Subcutaneous adipose tissue (tissue), 4 donors: ENCODE measurements around the gene CPLX3. TPM values are rescaled to one million over a fixed set of nuclear protein-coding genes. Genes with fewer than 3 reads are reported as not detected.

Experiments
- CTCF ChIP-seq: fragments of 450-650 bp; IDR thresholded peaks from one replicate; pipeline ENCODE4 v1.5.1; 2016; ENCODE audit warnings: low read depth, mild to moderate bottlenecking, control low read depth, antibody characterized with exemption, moderate library complexity
- total RNA-seq, 4 donors: library from RNA; depleted of rRNA; stranded (reverse); fragments of >200 nt; gene quantifications; one replicate each; pipeline ENCODE4 v1.1.0, GENCODE V29; 2016

CPLX3 gene
- total RNA-seq, 4 donors from 2014 or later: not detected

- TF ChIP-seq CTCF: no peak
Observed at GRCh38 chr15:74794970-74795349, 31.5 kb upstream of the CPLX3 start.

- no peak for TF ChIP-seq CTCF
Observed at GRCh38 chr15:74795966-74796625, 30.3 kb upstream of the CPLX3 start.

GRCh38 chr15:74798388-74799254 is 27.8 kb upstream of the CPLX3 start:
- TF ChIP-seq CTCF: no peak

- TF ChIP-seq CTCF: no peak
Observed at GRCh38 chr15:74799255-74799855, 27.1 kb upstream of the CPLX3 start.

GRCh38 chr15:74799856-74800558 is 26.4 kb upstream of the CPLX3 start:
- TF ChIP-seq CTCF: no peak

- no peak for TF ChIP-seq CTCF
Observed at GRCh38 chr15:74800559-74801094, 25.8 kb upstream of the CPLX3 start.
